Measurements from ENCODE around the gene TBXAS1.
"Not testable (repeated sequence)": the region's sequence is repeated elsewhere in the genome, so short reads cannot be mapped to it uniquely, and the experiment has no call there.

The TBXAS1 gene

DNA sequence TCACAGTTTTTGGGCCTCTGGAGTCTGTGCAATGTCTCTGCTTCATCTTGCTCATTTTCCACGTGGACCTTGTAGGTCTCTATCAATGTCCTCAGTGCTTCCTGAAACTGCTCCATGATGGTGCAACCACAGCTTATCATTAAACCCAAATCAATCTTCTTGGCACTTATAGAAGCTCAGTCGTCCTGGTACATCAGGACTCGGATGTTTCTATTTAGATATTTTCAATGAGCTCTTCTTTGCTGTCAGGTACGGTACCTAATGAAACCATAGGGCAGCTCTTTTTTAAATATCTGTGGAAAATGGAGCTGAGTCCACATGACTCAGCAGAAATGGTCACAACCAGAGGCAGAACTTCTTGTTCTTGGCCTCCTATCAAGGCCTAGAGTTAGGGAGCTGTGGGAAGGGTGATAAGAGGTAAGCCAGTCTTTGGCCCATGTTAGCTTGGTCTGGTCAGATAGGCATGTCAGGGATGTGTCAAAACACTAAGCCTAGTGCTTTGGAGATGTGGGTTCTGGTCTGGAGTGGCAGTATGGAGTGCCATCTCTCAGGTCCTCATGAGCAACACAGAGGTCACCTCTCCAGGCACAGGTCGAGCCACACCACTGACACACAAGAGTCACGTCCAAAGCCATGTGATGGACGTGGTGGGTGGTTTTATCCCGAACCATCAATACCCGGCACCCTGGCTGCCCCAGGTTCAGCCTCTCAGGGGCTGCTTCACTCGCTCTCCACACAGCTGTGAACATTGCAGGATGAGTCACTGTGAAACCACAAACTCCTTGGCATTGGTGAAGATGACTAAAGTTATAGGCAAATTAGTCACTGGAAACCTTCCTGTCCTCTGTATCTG, 87.0 kb downstream of the TBXAS1 start:
- DNase-seq = no peak

DNA sequence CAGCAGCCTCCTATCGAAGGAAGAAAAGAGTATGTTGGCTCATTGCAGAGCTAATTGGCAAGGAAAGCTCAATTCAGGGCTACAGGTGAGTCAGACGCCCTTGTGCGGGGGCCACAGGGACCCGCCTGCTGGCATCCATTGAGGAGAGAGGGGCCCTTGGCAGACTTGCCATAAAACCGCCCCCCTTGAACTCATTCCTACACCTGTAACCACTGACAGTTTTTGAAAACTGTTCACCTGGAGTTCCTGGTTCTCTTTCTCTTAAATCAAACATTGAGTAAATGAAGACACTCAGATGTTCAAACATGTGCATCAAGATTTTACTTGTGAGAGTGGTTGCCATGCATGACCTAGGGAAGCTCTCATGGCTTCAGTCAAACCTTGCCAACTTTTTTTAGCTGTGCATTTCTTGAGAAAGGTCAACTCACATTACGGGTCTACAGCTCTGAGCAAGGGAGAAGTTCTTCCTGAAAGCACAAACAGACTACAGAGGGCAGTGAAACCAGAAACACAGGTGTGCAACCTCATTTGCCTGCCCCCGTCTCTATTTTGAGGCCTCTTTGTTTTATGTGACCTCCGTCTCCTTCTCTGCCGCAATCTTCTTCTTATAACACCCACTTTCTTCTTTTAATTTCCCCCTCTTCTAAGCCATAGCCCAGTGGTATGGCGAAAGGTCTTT, 87.8 kb downstream of the TBXAS1 start:
- no peak for DNase-seq

DNA sequence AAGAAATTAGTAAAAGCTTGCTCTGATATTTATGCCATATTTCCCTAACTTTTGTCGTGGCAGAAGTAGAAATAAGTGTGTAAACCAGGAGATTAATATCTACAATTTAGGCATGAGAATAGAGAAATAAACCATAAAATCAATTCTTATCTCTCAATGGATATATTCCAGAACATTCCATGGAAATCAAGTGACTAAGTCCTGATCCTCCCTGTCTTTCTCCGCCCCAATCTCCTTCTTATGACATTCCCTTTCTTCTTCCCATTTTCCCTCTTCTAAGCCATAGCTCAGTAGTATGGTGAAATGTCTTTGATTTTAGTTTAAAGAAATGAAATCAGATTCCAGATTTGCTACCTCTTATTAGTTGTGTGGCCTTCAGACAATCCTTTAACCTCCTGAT, 88.8 kb downstream of the TBXAS1 start:
- DNase-seq = no peak

DNA sequence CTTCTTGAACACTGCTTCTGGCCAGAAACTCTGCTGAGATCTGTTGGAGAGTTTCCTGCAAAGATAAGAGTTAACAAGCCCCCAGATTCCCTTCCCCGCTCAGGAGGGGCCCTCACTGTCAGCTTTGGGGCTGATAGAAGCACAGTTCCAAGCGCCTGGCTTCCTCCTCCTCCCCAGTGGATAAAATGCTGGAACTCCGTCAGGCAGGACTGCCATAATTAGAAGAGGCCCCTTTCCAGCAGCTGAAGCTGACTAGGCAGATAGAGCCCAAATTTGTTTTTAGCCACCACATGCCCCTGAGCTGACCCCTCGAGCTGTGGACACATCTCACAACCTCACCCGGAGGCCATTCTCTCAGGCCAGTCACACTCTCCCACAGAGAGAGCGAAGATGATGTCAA, 89.4 kb downstream of the TBXAS1 start:
- no peak for DNase-seq

DNA sequence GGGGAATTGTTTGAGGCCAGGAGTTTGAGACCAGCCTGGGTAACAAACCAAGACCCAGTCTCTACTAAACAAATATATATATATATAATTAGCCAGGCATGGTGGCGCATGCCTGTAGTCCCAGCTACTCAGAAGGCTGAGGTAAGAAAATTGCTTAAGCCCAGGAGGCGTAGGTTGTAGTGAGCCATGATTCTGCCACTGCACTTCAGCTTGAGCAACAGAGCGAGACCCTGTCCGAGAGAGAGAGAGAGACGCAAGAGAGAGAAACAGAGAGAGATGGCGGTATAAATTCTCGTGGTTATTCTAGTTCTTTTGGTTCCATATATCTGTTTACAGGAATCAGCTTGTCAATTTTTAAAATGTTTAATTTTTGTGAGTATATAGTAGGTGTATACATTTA, 94.0 kb downstream of the TBXAS1 start:
- no peak for DNase-seq

DNA sequence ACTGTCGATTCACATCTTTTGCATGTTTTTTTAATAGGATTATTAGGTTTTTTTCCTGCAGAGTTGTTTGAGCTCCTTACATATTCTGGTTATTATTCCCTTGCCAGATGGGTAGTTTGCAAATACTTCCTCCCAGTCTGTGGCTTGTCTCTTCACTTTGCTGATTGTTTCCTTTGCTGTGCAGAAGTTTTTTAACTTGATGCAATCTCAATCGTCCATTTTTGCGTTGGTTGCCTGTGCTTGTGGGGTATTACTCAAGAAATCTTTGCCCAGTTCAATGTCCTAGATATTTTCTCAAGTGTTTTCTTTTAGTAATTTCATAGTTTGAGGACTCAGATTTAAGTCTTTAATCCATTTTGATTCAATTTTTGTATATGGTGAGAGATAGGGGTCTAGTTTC, 95.4 kb downstream of the TBXAS1 start:
- DNase-seq = no peak

DNA sequence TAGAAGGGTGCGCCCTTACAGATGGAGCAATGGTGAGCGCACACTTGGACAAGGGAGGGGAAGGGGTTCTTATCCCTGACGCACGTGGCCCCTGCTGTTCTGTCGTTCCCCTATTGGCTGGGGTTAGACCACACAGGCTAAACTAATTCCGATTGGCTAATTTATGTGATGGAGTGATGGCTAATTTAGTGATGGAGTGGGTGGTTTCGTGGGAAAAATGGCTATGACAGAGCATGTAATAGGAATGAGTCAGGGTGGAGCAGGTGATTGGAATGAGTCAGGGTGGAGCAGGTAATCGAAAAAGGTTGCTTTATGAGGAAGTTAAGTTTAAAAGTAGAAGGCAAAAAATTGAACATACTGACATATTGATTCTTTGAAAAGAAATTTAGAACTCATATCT, 100.2 kb downstream of the TBXAS1 start:
- not testable (repeated sequence) for DNase-seq

DNA sequence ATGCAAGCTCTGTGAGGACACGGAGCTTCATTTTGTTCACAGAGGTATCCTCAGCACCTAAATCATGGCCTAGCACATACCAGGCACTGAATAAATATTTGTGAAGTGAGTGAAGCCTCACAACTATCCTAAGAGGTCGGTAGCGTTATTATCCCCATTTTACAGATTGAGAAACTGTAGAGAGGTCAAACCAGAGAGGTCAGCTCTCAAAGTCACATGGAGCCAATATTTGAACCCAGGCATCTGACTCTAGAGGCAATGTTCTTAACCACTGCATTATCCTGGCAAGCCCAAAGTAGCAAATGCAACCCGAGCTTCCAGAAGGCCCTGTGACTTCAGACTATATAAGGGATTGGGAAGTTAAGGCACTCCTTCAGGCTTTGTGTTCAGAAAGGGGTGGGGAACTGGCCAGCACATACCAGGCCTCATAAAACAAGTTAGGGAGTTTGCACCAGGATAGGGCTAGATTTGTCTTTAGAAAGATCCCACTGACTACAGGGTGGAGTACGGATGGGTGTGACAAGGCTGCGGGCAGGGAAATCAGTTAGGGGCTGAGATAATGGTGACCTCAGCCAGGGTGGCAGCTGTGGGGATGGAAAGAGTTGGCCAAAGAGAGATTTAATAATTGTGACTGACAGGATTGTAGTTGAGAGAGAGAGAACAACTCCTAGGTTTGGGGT, 101.4 kb downstream of the TBXAS1 start:
- no peak for DNase-seq

DNA sequence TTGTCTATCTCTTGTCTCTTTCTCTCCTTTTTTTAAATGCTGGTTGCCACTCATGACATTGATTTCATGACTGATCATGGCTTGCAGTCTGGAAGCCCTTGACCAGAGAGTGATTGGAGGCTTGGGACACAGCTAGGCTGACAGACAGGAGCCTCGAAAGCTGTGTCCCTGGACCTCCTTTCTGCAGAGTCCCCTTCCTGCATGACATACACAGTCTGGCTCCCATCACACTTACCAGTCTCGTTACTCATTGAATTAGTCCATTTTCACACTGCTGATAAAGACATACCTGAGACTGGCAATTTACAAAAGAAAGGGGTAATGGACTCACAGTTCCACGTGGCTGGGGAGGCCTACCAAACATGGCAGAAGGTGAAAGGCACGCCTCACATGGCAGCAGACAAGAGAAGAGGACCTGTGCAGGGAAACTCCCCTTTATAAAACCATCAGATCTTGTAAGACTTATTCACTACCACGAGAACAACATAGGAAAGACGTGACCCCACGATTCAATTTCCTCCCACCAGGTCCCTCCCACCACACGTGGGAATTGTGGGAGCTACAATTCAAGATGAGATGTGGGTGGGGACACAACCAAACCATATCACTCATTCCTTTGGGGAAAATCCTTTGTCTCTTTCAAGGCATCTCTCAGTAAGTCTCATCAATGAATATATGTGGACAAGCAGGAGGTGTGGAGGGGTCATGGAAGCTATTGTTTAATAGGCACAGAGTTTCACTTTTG, 102.3 kb downstream of the TBXAS1 start:
- no peak for DNase-seq

DNA sequence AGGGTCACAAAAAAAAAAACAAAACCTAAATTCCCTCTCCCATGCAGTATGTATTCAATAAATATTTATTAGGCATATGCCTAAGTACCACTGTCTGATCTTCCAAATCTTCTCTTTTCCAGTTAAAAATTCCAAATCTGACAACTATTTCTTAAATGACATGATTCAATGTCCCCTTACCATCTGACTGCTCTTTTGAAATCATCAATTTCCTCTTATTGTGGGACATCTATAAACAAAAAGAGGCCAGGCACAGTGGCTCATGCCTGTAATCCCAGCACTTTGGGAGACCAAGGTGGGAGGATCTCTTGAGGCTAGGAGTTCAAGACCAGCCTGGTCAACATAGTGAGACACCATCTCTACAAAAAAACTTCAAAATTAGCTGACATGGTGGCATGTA, 103.5 kb downstream of the TBXAS1 start:
- no peak for DNase-seq

DNA sequence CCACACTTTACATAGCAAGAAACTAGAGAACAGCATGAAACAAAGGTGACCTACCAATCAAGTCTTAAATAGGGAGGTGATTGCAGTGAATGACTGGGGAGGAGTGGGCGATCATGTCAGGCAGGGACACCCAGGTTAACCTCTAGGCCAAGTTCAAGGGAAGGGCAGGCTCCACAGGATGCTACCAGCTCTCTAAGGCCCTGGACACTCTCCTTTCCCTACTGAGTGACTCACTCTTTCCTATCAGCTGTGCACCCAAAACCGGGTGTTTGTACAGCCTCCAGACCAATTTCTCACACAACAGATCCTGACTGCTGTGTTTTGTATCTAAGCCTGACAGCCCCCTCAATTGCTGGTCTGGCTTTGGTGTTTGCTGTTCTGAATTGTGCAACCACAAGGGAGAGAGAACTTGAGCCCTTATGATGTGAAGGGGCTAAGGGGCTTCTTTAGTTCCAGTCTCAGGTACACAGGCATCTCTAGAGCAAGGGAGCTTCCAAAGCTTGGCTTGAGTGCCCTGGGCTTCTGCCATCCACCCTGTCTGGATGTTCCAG, 107.8 kb downstream of the TBXAS1 start:
- DNase-seq = no peak

DNA sequence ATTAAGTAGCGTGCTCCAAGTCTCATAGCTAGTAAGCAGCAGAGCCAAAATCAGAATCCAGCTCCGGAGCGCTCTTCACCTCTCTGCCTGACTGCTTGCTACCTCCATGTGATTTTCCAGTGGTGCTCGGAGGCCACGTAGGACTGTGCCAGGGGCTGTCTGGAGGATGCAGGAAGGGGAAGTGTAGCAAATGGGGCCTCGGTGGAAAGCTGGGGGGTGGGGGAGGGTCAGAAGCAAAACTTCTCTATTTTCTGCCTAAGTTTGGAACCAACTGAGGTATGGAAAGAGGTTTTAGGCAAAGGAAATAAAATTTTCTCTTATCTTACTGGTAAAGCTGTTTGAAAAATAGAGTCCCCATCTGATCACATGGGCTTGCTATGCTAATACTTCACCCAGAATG, 108.7 kb downstream of the TBXAS1 start:
- DNase-seq = no peak

DNA sequence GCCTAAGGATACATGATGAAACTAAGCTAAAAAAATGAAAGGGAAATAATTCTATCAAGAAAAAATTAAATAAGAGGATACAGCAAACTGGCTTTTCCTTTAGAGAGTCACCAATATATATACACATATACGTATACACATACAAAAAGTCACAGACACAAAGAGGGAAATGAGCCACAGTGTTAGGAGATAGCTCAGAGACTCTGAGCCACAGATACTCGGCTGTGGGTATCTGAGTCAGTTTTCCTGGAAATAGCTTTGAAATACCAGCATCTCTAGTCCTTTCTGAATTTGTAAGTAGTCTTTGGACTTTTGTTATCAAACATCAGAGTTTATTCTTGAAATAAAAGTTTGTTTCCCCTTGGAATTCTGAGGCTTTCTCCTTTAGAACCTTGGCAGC, 111.8 kb downstream of the TBXAS1 start:
- DNase-seq = no peak

DNA sequence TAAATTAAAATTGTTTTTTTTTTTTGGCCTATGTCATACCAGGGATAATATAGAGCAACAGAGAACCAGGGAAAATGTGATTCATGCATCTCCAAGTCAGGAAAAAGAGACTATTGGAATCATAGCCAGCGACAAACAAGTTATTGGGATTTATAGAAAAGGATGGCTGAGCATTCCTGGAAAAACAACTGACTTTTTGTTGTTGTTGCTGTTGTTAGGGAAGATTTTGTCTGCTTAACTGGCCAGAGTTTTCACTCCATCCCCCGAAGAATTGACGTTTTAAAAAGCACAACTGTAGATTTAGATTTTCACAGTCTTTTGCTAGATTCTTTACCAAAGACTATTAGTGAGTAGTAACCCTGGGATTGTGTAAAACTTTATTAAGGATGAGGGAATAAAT, 112.4 kb downstream of the TBXAS1 start:
- no peak for DNase-seq

DNA sequence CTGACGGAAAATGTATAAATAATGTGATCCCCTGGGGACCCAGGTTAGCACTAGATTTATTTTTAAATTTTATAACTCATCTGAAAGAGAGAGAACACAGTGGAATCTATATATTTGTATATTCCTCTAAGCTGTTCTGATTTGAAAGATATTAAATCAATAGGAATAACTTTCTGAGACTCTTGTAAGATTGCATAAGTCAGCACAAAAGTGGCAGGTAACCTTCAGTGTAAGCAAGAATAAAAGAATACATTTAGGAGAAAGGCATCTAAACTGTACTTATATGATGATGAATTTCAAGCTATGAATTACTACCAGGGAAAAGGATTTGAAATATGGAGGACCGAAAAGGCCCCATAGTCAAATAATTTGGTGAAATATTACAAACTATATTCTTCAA, 112.8 kb downstream of the TBXAS1 start:
- DNase-seq = no peak

DNA sequence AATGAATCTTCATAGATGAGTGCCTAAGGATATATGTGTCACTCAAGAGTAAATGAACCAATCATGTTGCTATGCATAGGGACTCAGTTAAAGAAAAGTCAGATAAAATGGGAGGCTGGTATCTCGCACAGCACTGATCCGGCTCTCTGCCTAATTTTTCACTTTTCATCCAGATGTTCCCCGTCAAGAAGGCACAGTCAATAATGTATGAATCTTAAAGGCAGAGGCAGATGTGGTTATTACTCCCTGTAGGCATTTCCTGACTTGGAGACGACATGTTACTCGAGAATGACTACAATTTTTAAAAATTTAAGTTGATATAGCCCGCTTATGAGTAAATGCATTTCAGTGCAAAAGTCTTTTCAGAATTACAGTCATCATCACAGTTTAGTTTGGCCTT, 113.6 kb downstream of the TBXAS1 start:
- DNase-seq = no peak

DNA sequence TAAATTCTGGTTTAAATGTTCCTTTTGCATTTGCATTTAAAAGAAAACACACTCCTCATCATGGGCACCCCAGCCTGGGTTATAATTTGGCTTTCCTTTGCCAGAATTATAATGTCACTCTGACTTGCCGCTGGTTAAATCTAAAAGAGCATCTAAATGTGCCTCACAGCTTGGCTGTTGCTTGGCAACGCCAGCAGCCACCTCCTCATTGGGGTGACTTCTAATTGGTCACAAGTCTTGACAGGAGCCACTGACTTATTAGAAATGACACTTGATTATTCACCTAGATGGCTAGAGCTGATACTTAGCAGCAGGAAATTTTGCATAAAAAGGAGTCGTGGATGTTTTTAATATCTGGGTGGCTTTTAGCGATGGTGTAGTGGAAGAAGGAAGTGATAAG, 114.3 kb downstream of the TBXAS1 start:
- DNase-seq = no peak

DNA sequence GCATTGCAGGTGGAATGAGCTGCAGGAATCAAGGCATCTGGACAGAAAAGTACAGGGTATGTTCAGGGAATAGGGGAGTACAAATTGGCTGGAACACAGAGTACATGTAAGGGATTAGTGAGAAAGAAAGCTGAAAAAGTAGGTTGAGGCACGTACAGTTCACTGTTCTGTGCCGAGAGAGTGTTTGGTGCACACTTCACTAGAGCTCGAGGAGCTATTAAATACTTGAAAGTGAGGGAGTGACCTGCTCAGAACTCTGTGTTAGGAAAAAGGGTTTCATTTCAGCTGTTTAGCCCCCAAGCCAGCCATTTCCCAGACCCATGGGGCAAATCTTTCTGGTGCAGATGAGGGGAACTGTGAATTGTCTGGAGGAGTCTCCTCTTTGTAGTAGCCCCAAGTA, 115.2 kb downstream of the TBXAS1 start:
- no peak for DNase-seq

DNA sequence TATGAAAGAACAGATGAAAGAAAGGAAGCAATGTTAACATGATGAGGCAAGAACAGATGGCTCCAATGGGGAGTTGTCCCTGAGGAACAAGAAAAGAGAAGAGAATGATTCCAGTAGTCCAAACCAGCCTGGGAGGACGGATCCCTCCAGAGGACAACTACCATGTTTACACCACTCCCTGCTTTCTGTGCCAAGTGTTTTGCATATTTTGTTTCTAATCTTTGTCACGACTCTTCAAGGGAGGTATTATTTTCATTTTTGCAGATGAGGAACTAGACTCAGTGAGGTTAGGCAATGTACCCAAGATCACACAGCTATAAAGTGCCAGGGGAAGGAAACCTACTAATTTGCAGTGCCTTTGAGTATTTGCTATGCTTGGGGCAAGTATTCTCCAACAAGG, 117.5 kb downstream of the TBXAS1 start:
- DNase-seq = no peak

DNA sequence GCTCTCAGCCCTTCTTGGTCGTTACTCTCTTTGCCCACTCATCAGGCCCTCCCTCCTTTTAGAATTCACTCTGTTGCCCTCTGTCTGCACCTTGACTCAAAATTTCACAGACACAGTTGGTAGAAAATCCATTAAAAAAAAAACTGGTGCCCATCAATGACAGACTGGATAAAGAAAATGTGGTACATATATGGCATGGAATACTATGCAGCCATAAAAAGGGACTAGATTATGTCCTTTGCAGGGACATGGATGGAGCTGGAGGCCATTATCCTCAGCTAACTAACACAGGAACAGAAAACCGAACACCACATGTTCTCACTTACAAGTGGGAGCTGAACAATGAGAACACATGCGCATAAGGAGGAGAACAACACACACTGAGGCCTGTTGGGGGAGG, 118.0 kb downstream of the TBXAS1 start:
- DNase-seq = no peak

DNA sequence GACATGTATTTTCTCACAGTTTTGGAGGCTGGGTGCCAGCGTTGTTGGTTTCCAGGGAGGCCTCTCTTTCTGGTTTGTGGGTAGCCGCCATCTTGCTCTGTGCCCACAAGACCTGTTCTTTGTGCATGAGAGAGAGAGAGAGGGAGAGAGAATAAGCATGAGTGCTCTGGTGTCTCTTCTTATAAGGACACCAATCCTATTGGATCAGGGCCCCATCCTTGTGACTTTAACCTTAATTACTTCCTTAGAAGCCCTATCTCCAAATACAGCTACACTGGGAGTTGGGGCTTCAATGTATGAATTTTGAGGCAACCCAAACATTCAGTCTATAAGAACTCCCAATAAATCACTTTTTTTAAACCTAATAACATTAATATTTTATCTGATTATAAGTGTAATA, 119.1 kb downstream of the TBXAS1 start:
- DNase-seq = no peak

DNA sequence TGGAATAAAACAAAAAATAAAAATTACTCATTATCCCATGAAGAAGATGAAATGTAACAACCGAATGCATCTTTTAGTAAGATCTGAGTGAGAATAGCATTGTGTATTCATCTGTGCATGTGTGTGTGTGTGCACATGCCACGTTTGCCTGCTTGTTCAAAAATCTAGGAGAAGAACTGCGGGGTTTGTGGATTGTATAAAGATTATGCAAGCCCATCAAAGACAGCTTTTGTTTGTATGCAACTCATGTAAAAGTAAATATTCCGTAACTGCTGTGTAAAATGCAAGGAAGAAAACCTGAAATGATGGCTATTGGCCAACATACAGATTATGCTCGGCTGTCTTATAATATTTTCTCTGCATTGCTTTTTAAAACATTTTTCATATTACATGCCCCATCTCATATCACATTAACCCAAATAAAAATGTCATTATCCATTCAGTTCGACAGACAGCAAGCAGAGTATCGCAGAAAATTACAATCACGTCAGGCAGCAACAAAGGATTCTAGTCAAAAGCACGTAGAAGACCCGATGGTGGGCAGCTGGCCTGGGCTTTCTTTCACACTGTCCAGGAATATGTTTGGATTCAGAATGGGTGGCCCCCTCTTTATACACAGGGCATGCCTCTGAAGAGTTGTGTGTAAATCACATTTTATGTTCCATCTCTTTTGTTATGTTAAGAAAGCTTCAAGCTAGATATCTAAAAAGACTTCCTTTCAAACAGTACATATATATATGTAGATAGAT, 119.7 kb downstream of the TBXAS1 start:
- no peak for DNase-seq
